HG03280 (cell line): ENCODE data around the gene PROK1.
"Not testable (repeated sequence)": the region's sequence is repeated elsewhere in the genome, so short reads cannot be mapped to it uniquely, and the experiment has no call there.

Experiments
- ATAC-seq: cut with Tn5 transposase; IDR thresholded peaks from one replicate; pipeline ENCODE4 v1.9.1; 2021; ENCODE audit warnings: mild to moderate bottlenecking, moderate library complexity; ENCODE audit not compliant: unreplicated experiment

Gene PROK1

DNA sequence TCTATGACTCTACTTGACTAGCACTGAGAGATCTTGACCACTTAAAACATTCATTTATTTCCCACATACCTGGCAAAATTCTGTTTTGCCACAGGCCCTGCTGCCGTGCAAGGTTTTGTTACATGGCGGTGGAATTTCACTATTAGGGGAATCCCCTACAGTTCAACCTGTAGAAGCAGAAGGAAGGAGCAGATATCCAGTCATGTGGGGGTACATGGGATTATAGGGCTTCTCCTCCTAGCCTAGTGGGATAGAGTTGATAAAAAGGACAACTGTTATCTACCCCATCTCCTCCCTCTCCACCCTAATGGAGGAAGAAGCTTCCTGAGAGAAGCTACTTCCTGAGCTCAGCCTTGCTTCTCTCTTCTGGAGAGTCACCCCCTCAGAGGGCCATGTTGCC lies 17.7 kb upstream of the PROK1 start:
- no peak for ATAC-seq

DNA sequence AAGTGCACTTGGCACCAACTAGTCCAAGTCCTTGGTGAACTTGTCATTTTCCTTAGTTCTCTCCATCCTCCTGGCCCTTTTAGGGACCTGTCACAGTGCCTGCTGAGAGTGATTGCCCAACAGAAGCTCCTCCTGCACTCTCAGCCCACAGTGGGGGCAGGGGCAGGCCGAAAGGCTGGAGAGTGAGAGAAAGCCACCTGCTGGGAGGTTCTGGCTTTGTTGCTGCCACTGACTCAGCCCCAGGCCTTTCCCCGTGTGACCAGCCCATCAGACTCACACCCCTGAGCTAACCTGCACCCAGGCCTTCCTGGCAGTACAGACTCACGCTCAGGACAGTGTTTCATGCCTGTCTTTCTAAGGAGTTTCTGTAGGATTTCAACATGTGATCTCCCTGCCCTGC lies 17.1 kb upstream of the PROK1 start:
- ATAC-seq = no peak

DNA sequence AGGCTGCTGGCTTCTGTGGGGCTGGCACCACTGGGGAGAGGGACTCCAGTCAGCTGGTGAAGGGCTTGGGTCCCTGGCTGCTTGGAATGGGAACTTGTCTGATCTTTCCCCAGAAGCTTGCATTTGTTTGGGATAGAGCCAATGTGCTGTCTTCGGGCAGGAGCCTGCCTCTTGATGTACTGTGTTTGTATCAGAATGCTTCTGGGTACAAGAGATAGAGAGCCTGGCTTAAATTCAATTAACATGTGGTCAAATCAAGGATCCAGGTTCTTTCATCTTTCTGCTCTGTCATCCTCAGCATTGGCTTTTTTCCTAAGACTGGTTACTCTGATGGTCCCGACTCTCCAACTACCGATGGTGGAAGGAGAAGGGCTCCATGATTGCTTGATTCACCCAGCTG lies 16.0 kb upstream of the PROK1 start:
- no peak for ATAC-seq

DNA sequence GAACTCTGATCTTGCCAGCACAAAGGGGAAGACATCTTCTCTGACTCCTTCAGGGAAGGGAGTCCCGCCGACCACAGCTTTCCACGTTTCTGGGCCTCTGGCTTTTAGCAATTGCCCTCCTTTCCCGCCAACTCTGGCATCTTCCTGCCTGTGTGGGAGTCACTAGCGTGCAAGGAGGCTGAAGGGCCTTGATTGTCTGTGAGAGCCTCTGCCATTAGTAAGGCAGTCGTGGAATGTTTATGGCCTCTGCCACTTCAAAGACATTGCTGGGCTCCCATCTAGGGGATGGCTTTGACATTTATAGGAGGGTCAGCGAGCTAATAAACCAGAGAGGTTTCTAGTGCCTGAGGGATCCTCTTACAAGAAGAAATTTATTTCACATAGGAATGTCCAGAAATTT lies 14.3 kb upstream of the PROK1 start:
- ATAC-seq = no peak

DNA sequence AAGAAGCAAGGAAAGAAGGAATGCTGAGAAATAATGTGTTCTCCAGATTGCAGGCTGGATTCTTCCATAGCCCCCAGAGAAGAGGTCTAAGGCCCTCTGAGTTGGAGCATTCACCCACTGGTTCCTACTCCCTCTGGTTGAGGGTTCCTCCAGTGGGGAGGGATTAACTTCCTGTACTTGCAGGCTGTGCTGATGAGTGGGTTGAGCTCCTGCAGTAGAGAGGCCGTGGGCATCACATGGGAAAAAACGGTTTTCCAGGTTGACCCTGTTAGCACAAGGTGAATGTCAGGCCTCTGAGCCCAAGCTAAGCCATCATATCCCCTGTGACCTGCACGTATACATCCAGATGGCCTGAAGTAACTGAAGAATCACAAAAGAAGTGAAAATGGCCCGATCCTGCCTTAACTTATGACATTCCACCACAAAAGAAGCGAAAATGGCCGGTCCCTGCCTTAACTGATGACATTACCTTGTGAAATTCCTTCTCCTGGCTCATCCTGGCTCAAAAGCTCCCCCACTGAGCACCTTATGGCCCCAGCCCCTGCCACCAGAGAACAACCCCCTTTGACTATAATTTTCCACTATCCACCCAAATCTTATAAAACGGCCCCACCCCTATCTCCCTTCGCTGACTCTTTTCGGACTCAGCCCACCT lies 13.2 kb upstream of the PROK1 start:
- ATAC-seq = not testable (repeated sequence)

DNA sequence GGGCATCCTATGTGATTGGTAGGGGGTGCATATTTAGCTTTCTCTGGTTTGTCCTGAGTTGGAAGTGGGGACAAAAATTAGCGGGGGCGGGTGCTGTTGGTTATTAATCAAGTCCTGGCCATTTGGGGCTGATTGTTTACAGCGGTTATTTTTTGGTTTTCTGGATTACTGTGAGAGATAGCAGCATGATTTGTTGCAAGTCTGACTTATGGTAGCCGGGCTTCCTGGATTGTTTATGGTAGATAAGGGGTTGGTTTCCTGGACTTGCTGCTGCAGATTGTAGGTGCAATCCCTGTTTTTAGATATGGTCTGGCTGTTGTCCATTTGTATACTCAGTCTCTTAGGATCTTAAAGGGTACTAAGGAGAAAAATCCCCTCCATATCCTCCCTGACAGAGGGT lies 12.1 kb upstream of the PROK1 start:
- ATAC-seq = no peak

DNA sequence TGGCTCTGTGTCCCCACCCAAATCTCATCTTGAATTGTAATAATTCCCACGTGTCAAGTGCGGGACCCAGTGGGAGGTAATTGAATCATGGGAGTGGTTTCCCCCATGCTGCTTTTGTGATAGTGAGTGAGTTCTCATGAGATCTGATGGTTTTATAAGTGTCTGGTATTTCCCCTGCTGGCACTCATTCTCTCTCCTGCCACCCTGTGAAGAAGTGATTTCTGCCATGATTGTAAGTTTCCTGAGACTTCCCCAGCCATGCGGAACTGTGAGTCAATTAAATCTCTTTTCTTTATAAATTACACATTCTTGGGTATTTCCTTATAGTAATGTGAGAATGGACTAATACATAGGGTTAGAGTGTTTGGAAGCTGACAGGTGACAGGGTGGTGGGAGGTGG lies 11.1 kb upstream of the PROK1 start:
- not testable (repeated sequence) for ATAC-seq

DNA sequence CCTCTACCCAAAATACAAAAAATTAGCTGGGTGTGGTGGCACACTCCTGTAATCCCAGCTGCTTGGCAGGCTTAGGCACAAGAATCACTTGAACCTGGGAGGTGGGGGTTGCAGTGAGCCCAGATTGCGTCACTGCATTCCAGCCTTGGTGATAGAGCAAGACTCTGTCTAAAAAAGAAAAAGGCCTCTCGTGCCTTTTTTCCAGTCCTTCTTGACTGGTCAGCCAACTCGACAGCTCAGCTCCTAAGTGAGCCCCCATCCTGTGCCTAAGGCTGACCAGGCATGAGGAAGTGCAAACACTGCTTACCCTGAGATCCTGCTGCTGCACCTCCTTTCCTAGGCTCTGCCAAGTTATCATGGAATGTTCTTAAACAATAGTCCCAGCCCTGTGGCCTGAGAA lies 10.1 kb upstream of the PROK1 start:
- ATAC-seq = no peak

DNA sequence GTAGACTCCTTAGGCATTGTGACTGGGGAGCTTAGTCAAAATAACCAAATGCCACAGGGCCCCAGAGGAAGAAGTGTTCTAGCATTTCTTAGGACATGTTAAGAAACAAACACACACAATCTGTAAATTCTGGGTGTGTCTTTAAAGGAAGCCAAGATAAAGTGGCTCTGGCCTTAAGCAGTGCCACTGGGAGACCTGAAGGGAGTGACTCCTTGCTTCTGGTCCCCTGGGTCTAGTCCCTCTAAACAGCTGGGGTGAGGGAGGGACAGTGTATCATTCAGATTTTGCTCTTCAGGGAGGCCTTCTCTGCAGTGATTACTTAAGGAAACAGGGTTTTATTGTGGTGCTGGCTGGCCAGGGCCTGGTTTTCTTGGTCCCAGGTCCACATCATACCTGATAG lies 9.1 kb upstream of the PROK1 start:
- no peak for ATAC-seq

DNA sequence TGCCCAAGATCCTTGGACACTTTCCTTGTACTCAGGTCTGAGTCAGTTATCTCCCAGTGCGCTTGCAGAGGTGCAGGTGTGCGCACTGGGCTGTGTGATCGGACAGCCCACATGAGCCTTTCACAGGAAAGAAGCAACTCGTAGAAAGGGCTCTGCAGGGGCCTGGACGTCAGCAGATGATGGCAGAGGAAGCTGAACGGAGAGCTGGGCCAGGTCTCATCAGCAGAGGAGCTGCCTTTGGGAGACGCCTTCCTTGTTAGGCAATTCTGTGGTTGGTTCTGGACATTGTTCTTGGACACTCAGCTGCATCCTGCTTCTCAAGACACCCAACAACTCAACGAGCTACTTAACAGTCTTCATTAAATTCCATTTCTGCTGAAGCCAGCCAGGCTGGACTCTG lies 7.5 kb upstream of the PROK1 start:
- no peak for ATAC-seq

DNA sequence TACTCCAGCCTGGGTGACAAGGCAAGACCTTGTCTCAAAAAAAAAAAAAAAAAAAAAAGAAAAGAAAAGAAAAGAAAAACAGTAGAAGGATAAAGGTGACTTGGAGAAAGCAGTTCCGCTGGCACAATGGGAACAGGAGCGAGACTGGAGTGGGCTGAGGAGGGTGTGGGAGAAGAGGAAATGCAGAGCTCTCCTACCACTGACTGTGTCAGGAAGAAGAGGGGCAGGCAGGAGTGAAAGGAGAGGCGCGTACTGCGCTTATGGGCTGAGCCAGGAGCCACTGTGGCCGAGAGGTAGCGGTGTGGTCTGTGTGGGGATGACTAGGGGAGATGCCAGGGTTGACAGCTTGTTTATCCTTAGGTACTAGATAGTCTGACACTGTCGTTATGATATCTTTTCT lies 6.4 kb upstream of the PROK1 start:
- ATAC-seq = no peak

DNA sequence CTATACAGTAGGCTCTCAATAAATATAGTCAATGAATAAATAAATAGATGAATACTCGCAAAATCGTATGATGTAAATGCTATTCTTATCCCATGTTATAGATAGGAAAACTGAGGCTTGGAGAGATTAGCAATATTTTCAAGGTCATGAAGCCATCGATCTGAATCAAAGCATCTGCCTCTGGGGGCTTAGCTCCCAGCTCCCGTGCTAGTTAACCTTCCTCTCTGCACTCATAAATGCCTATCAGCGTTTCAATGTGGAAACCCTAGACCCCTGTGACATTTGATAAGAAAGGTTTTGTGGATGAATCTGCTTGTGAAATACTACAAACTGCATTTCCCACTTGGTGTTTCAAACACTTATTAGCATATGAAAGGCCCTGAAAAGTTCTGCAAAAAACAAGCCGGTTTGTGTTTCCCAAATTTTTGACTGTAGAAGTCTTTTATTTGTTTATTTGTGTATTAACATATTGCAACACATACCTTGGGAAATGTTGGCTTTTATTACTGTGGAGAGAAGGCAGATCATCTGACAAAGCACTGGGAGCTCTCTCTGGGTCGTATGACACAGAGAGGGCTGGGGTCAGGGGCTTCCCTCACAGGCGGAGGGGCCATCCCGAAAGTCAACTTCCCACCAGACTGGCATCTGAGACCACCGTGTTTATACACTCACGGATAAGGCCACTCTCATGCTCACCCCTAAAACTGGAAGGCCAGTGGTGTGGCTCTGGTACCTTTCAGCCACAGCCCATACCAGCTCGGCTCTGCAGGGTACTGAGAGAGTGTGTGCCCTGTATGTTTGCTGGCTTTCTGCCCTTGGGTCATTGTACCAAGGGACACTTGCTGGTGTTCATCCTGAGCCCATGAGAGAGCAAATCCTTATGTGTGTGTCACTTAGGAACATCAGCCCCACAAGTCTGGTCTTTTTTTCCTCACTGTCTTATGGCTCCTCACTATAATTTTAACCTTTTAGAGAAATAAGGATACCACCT lies 993 bp upstream of the PROK1 start:
- ATAC-seq = no peak

DNA sequence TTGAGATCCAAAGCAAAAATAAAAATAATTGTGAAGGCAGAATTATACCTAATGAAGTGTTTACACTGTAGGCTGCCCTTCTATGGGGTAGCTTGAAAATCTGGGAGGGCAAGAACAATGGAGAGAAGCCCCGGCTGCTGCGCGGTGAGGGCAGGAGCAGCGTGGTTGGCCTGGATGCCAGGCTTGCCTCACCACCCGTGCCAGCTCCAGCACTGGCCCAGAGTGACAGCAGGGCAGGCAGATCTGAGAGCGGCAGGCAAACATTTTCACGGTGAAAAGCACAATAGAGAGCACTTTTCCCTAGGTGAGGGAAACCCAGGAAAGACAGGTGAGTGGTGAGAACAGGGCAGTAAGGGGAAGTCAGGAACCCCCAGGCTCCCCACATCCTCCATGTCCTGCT lies 1.4 kb downstream of the PROK1 start:
- ATAC-seq = no peak

DNA sequence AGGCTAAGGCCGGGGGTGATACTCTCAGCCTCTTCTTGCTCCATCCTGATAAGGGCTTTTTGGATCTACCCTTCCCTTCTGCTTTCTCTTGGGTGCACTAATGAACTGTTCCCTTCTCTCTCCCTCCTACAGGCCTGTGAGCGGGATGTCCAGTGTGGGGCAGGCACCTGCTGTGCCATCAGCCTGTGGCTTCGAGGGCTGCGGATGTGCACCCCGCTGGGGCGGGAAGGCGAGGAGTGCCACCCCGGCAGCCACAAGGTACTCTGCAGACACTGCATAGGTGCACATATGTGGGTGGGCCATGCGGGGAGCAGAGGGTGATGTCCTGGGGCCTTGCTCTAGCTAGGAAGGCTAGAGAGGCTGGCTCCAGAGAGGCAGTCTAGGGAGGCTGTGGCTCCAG lies 2.9 kb downstream of the PROK1 start:
- no peak for ATAC-seq

DNA sequence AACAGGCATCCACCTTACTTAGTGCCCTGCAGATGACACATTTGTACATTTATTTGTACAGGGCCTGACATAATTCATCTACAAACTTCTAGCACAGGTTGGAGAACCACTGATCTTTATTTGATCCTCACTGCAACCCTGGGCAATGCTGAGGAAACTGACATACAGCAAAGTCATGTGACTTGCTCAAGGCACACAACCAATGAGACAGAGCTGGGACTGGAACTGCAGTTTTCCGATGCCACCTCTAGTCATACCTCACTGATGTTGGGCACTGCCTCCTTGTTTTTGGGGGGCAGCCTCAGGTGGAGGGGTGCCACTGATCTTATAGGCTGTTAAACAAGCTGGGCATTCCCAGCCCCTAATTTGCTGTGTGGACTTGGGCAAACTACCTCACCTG lies 3.4 kb downstream of the PROK1 start:
- no peak for ATAC-seq

DNA sequence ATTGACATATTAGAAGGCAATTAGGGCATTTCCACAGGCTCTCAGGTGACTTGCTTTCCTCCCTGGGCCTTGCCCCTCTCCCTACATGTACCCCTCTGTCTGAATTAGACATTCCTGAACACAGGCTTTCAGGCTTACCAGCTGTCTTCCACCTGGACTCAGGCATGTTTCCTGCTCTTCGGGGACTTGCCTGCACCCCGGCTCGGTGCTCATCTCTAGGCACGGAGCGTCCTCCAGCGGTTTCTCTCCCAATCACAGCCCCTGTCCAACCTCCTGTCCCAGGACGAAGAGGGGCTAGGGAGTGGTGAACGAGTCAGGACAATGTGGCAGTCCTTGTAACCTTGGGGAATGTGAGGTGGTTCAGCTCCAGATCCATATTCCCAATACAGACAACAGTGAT lies 4.2 kb downstream of the PROK1 start:
- ATAC-seq = no peak

DNA sequence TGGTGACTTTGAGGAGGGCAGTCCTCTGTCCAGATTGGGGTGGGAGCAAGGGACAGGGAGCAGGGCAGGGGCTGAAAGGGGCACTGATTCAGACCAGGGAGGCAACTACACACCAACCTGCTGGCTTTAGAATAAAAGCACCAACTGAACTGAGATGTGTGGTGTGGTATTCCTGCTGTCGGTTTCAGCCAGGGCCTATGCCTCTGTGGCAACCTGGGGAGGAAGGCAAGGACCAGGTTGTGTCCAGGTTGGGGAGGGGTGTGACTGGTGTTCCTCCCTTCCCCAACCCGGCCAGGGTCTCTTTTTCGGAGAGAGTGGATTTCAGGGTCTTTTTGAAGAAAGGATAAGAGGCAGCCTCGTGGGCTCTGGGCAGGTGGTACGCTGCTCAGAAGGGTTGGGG lies 6.3 kb downstream of the PROK1 start:
- ATAC-seq = no peak

DNA sequence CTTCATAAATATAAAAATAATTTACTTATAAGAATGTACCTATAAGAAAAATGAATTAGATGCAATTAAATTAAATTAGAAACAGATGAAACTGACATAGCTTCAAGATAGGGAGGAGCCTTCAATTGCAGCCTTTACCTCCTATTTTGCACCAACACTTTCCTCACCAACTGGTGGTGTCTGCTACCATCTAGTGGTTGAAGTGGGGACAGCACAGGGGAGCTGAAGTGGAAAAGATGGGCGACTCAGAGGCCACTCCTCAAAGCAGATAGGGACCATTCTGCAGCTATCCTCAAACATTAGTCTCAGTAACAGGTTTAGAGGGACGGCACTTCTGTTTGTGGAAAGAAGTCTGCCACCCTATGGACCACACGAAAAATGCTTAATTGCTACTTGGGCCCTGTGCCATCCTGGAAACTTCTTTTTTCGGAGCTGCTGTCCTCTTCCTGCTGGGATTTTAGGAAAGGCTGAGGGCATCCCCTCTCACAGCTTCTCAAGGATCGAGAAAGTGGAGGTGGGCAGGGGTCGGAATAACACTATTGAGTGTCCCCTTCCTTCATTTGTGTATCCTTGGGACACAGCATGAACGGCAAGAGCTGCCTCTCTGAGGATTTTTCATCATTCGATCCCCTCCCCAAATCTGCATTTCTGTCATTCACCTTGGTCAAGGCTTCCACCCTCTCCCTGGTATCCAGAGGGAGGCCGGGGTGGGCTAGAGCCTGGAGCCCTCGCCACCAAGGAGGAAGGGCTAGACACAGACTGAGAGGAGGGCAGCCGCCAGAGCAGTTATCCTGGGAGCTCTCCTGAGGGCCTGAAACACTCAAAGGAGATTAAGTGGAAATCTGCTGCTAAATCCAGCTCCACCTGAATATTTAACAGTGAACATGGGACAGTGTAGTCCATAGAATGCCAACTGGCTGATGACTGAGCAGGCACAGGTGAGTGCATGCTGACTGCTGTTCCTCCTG lies 9.6 kb downstream of the PROK1 start:
- peak; percentile 55 for ATAC-seq

DNA sequence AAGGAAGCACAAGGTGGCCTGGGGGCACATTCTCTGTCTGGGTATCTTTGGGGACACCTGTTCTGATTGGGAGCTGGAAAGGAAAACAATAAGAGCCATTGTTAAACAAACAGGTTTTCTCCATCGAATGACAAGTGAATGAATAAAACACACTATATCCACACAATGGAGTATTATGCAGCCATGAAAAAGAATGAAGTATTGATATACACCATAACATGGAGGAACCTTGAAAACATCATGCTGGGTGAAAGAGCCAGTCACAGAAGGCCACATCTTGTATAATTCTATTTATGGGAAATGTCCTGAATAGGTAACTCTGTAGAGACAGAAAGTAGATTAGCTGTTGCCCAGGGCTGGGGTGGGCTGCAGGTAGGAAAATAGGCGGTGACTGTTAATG lies 11.1 kb downstream of the PROK1 start:
- no peak for ATAC-seq

DNA sequence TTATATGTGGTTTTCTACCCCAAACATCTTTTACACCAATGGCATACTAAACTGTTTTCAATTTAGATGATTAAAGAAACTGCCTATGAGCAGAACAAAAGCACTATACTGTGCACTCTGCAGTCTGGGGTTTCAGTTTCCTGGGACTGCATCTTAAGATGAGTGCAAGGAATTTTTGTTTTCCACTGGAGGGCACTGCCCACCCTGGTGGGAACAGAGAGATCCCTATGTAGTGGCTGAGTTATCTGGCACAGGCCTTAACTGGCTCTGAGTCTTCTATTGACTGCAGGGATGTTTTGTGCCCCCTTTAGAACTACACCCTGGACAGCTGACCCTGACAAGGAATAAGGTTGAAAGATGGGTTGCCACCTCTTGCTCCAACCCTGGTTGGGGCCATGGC lies 12.0 kb downstream of the PROK1 start:
- no peak for ATAC-seq

DNA sequence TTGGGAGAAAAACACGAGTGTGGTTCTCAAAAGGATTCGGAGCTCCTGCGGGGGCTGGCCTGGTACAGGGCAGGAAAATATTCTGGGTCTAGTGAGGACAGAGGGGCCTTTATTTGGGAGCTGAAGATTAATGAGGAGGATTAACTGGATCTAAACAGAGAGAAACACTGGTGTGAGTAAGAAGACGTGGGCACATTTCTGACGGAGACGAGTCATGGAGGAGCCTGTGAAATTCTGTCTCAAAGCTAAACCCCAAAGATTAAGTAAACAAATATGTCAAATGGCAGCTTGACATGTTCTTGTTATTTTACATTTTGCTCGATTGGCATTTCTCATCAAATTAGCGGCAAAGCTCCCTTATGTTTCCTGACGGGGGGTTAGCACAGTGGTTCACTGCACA lies 12.8 kb downstream of the PROK1 start:
- ATAC-seq = no peak
